BLaER1 treated with 17β-estradiol and CSF1 and Interleukin-3, amounts not matched to agents 10 nM and 100 nM (cell line): Measurements from ENCODE around the gene WBP11.
A peak's percentile ranks its signal among the peaks of the same experiment; 100 is the strongest.
"Not testable (repeated sequence)": the region's sequence is repeated elsewhere in the genome, so short reads cannot be mapped to it uniquely, and the experiment has no call there.

Experiments
- H3K27ac ChIP-seq, 11 experiments: shearing (Covaris generic); formaldehyde crosslinking; 2 replicates each; pipeline ENCODE4 v1.8.1; 2022
- H3K27me3 ChIP-seq, 11 experiments: shearing (Covaris generic); formaldehyde crosslinking; 2 replicates each; pipeline ENCODE4 v1.8.1; 2022
- H3K36me3 ChIP-seq, 11 experiments: shearing (Covaris generic); formaldehyde crosslinking; 2 replicates each; pipeline ENCODE4 v1.8.1; 2022
- H3K4me1 ChIP-seq, 10 experiments: shearing (Covaris generic); formaldehyde crosslinking; 2 replicates each; pipeline ENCODE4 v1.8.1; 2022
- H3K4me2 ChIP-seq, 11 experiments: shearing (Covaris generic); formaldehyde crosslinking; 2 replicates each; pipeline ENCODE4 v1.8.1; 2022
- H3K4me3 ChIP-seq, 10 experiments: shearing (Covaris generic); formaldehyde crosslinking; 2 replicates each; pipeline ENCODE4 v1.8.1; 2022
- H3K9ac ChIP-seq, 11 experiments: shearing (Covaris generic); formaldehyde crosslinking; 2 replicates each; pipeline ENCODE4 v1.8.1; 2022
- H3K9me3 ChIP-seq, 11 experiments: shearing (Covaris generic); formaldehyde crosslinking; replicated peaks in 1 of 11; 2 replicates each; pipeline ENCODE4 v1.8.1; 2022
- H4K20me1 ChIP-seq, 11 experiments: shearing (Covaris generic); formaldehyde crosslinking; 2 replicates each; pipeline ENCODE4 v1.8.1; 2022
- Cebpa-rat ChIP-seq, 11 experiments: shearing (Covaris generic); IDR thresholded peaks; 2 replicates each; pipeline ENCODE4 v1.8.1; 2022

Gene WBP11

GRCh38 chr12:14741153-14741552 lies 62.1 kb downstream of the WBP11 start:
- H3K9ac ChIP-seq: no peak overlapping the region
- peaks cover 0 to 35% (median 0%) of the 10 kb centered on the region in 11 experiments; a peak in 5 of 22 replicates for H3K36me3 ChIP-seq
- no peak for TF ChIP-seq Cebpa-rat (IDR thresholded peaks at IDR 0.05)
- H4K20me1 ChIP-seq: no peaks in the 10 kb centered on the region
- no peak overlapping the region for H3K4me3 ChIP-seq
- peaks cover 0 to 10% (median 8%) of the 10 kb centered on the region in 10 experiments; a peak in 15 of 20 replicates for H3K4me1 ChIP-seq
- H3K27me3 ChIP-seq: no peaks in the 10 kb centered on the region
- peak overlapping the region in 9 of 11 experiments; percentile 3 to 57 (median 23); a peak in 9 of 22 replicates for H3K4me2 ChIP-seq
- no peak overlapping the region for H3K27ac ChIP-seq
- H3K9me3 ChIP-seq: peaks cover 10 to 39% (median 25%) of the 10 kb centered on the region in 11 experiments

DNA sequence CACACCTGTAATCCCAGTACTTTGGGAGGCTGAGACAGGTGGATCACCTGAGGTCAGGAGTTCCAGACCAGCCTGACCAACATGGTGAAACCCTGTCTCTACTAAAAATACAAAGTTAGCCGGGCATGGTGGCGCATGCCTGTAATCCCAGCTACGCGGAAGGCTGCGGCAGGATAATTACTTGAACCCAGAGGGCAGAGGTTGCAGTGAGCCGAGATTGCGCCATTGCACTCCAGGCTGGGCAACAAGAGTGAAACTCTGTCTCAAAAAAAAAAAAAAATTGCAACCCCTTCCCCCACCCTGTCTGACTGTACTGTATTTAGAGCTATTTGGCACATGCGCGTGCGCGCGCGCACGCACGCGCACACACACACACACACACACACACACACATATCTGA lies 66.8 kb downstream of the WBP11 start:
- H3K4me2 ChIP-seq, H3K27ac ChIP-seq, H3K4me3 ChIP-seq, H3K9me3 ChIP-seq, H4K20me1 ChIP-seq, H3K36me3 ChIP-seq, H3K9ac ChIP-seq, H3K27me3 ChIP-seq, H3K4me1 ChIP-seq: not testable (repeated sequence)
